OCI-LY7 (cell line): ENCODE data around the gene CUEDC1. TPM values are rescaled to one million over a fixed set of nuclear protein-coding genes. Genes with fewer than 3 reads are reported as not detected.

Source experiments
- BruUV-seq: library from RNA; stranded (reverse); fragments of 400-500 nt; replicated peaks from 2 replicates; lab custom pipeline; 2021; lab: Mats Ljungman, UMichigan
- CTCF ChIA-PET: fragments of 300-600 bp; sonication (Branson Sonifier 250); formaldehyde crosslinking; loops from one replicate; lab custom pipeline; 2022; ENCODE audit warnings: antibody characterized with exemption; ENCODE audit not compliant: unreplicated experiment; lab: Charles Lee
- POLR2A ChIA-PET: fragments of 300-600 bp; sonication (Branson Sonifier 250); formaldehyde crosslinking; loops from one replicate; lab custom pipeline; 2022; ENCODE audit warnings: antibody characterized with exemption; lab: Charles Lee
- DNase-seq: peaks from one replicate; pipeline ENCODE4 v3.0.0-alpha.2; 2015; ENCODE audit warnings: low spot score
- H2AFZ ChIP-seq: fragments of 200-600 bp; sonication (generic), shearing (Covaris generic); 2 replicates; pipeline ENCODE4 v1.6.1; 2014; ENCODE audit warnings: mild to moderate bottlenecking, antibody characterized with exemption, low read length, moderate library complexity
- H3K27ac ChIP-seq: fragments of 200-600 bp; sonication (generic); 2 replicates; pipeline ENCODE4 v1.5.1; 2014; ENCODE audit warnings: mixed run types, low read depth, mild to moderate bottlenecking, moderate library complexity, low read length, inconsistent platforms; ENCODE audit not compliant: poor library complexity, severe bottlenecking
- H3K36me3 ChIP-seq: fragments of 200-600 bp; sonication (generic); 2 replicates; pipeline ENCODE4 v1.6.1; 2014; ENCODE audit warnings: mild to moderate bottlenecking, antibody characterized with exemption, low read length, moderate library complexity, mixed read lengths; ENCODE audit not compliant: insufficient read depth
- H3K4me1 ChIP-seq: fragments of 200-600 bp; sonication (generic); 2 replicates; pipeline ENCODE4 v1.5.1; 2014; ENCODE audit warnings: mild to moderate bottlenecking, low read length; ENCODE audit not compliant: insufficient read depth, poor library complexity, severe bottlenecking
- H3K4me2 ChIP-seq: fragments of 200-600 bp; sonication (generic); 2 replicates; pipeline ENCODE4 v1.6.1; 2014; ENCODE audit warnings: mild to moderate bottlenecking, low read length
- H3K4me3 ChIP-seq: fragments of 200-600 bp; sonication (generic); 2 replicates; pipeline ENCODE4 v1.5.1; 2014; ENCODE audit warnings: mild to moderate bottlenecking, low read depth, low read length; ENCODE audit not compliant: poor library complexity, severe bottlenecking
- H3K79me2 ChIP-seq: fragments of 200-600 bp; sonication (generic); 2 replicates; pipeline ENCODE4 v1.6.1; 2016; ENCODE audit warnings: low read depth, mild to moderate bottlenecking, low read length, moderate library complexity, mixed read lengths; ENCODE audit not compliant: insufficient read depth
- H3K9me2 ChIP-seq: fragments of 200-600 bp; sonication (generic); 2 replicates; pipeline ENCODE4 v1.6.1; 2016; ENCODE audit warnings: mild to moderate bottlenecking, low read length, mixed read lengths; ENCODE audit not compliant: insufficient read depth
- H3K9me3 ChIP-seq: fragments of 200-600 bp; sonication (generic); 2 replicates; pipeline ENCODE4 v1.6.1; 2014; ENCODE audit warnings: mild to moderate bottlenecking, mixed run types, low read length, mixed read lengths
- H4K20me1 ChIP-seq: fragments of 200-600 bp; sonication (generic); 2 replicates; pipeline ENCODE4 v1.6.1; 2014; ENCODE audit warnings: mild to moderate bottlenecking, antibody characterized with exemption, low read length, moderate library complexity, mixed read lengths; ENCODE audit not compliant: insufficient read depth
- CTCF ChIP-seq: fragments of 200-600 bp; sonication (generic); conservative IDR thresholded peaks from 2 replicates; pipeline ENCODE4 v1.5.1; 2014; ENCODE audit warnings: mild to moderate bottlenecking, antibody characterized with exemption, low read length, moderate library complexity, mixed read lengths
- EZH2phosphoT487 ChIP-seq: fragments of 200-600 bp; sonication (generic); IDR thresholded peaks from 2 replicates; pipeline ENCODE4 v1.6.1; 2018; ENCODE audit warnings: low read depth, borderline replicate concordance, mild to moderate bottlenecking, mixed run types, antibody characterized with exemption, low read length, moderate library complexity, mixed read lengths
- intact Hi-C: fragments of 100-400 bp; cut with micrococcal nuclease; formaldehyde crosslinking; loops from one replicate; pipeline ENCODE4 v1.10.0; 2022; ENCODE audit not compliant: unreplicated experiment
- total RNA-seq, 2 experiments: library from RNA; depleted of rRNA in 1 of 2; stranded (reverse); fragments of >200 nt in 1 of 2; shearing (Covaris generic) in 1 of 2; gene quantifications; 2 replicates each; pipeline ENCODE4 v1.2.3, GENCODE V29; 2014 to 2022

CUEDC1 gene
- total RNA-seq, 2 experiments from 2014 or later = 0.74 TPM; not detected in 1

DNA sequence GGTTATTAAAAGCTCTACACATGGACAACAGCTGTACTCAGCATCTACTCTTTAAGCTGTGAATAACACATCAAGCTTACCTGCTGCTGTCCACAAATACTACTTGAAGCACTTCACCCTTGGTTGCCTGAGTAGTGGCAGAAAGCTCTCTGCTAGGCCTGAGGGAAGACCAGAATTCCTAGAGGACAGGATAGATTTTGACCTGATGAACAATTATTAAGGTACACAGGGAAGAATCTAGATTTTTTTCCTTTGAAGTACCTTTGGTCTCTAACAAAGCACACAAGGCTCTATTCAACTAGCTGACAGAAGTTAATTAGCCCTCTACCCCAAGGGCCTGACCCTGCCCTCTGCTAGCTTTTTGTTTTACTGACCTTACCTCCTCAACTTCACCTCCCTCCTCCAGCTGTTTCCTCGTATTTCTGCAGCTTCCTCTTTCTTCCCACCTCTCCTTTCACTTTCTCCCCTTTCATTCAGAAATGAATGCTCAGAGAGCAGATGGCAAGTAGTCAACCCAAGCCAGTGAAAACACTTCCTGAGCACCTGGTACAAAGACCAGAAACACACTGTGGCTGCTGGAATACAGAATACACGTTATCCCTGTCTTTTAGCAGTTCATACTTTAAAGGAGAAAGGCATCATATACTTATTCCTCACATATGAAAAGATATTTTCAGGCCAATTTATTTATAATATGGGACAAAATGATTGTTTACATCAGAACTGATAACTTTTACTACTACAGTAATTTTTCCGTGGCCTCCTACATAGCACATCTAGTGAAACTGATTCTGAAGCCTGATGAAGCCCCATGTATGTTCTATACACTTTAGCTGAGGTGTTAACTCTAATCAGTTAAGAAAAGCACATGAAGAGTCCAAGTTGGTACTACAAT lies 38.5 kb upstream of the CUEDC1 start:
- POLR2A ChIA-PET = interaction anchor here (0.6 to 2.0 kb wide), 7 partner anchors 10 to 136 kb away, joined by 3 to 7 read pairs (median 4); no protein-coding TSS in a partner anchor
- Histone ChIP-seq H3K79me2 (peaks cover 2% of the 10 kb centered on the region; the same call in 1 of the 2 replicates), H3K4me3 (no peak overlapping the region), H3K27ac (peak overlapping the region; percentile 9), H3K4me2 (peak overlapping the region; percentile 38), H2AFZ (no peak overlapping the region), H3K4me1 (peaks cover 37% of the 10 kb centered on the region), H4K20me1 (peaks cover 26% of the 10 kb centered on the region), H3K9me2 (no peaks in the 10 kb centered on the region), H3K36me3 (peaks cover 24% of the 10 kb centered on the region), H3K9me3 (no peaks in the 10 kb centered on the region)
- TF ChIP-seq EZH2phosphoT487 (no peak), CTCF (no peak)
- CTCF ChIA-PET = interaction anchor here (0.6 to 1.1 kb wide), 3 partner anchors 15 to 135 kb away, joined by 3 to 4 read pairs (median 4); no protein-coding TSS in a partner anchor
- BruUV-seq = no TSS peak
- peak; percentile 65 for DNase-seq
- intact Hi-C loops = loop anchor here (2.0 kb wide), 1 partner anchor 119 kb away; no protein-coding TSS in a partner anchor

DNA sequence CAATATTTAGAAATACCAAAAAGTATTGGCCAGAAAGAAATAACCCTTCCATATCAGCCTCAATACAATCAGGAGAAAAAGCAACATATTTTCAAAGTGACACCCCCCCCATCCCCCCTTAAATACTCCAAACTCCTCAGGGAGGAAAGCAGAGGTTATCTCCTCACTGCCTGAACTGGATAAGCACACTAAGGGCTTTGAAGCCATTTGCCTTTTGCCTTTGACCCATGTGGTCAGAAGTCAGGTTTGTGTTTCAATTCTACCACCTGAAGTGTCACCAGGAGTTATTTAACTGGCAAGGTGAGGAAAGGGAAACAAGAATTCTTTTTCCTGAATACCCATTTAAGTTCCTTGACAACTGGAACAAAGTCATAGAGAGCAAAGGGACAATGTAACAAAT lies 36.3 kb upstream of the CUEDC1 start:
- H3K79me2 ChIP-seq = peaks cover 12% of the 10 kb centered on the region; the same call in 1 of the 2 replicates
- H3K27ac ChIP-seq = no peak overlapping the region
- no peaks in the 10 kb centered on the region for H3K9me2 ChIP-seq
- no TSS peak for BruUV-seq
- TF ChIP-seq CTCF (no peak), EZH2phosphoT487 (no peak)
- peaks cover 2% of the 10 kb centered on the region; the same call in 1 of the 2 replicates for H3K36me3 ChIP-seq
- no peak overlapping the region for H2AFZ ChIP-seq
- peaks cover 17% of the 10 kb centered on the region; the same call in 1 of the 2 replicates for H4K20me1 ChIP-seq
- POLR2A ChIA-PET = interaction anchor here (0.7 kb wide), 1 partner anchor 142 kb away, joined by 3 read pairs; no protein-coding TSS in a partner anchor
- DNase-seq = no peak
- no peak overlapping the region for H3K4me2 ChIP-seq
- CTCF ChIA-PET = no interaction called here
- H3K4me1 ChIP-seq = peaks cover 44% of the 10 kb centered on the region
- H3K9me3 ChIP-seq = no peaks in the 10 kb centered on the region
- H3K4me3 ChIP-seq = no peak overlapping the region
- intact Hi-C loops = no loop called here
